IPS-NIHi7 (cell line): Measurements from ENCODE around the gene ASAP2.

ENCODE experiments used
- DNase-seq: peaks from one replicate; pipeline ENCODE4 v3.0.0; 2012; ENCODE audit warnings: mixed read lengths; ENCODE audit errors: extremely low spot score

The ASAP2 gene

DNA sequence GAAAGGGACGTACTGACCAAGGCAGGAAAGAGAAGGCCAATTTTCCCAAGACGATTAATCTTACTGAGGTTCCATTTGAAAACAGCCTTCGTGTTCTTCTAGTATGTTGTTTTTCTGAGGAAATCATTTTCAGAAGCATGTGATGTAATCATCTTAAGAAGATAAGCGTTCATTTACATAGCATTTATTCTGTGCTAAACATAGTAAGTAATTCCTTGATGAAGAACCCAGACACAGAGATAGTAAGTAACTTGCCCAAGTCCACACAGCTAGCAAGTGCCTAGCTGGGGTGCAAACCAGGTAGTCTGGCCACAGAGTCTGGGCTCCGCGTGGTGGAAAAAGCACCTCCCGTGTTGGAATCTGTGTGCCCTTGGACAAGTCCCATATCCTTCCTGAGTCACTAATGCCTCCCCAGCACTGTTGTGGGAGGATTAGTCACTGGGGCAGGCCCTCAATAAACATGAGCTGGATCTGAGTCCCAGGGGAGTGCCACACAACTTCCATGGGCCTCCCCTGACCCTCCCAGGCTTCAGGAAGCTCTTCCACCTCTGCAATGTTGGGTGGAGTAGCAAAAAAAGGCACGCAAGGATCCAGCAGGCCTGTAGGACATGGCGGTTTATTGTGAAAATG is 26.9 kb upstream of the ASAP2 start:
- DNase-seq, result no peak

DNA sequence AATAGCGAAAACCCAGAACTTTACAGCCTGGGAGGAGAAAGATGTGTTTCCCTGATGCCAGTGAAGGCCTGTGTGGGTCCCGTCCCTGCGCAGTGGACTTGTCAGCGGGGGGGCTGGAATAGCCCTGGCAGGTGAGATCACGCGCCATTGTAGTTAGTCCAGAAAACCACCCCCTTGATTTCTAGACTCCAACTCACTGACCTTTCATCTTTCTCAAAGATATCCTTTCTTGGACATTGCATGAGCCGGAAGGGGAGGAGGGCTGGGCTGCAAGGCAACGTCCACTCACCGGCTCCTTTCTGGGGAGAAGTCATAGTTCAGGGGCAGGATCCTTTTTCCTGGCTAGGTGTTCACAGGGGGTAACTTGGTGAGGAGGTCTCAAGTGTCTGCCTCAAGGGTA is 22.3 kb upstream of the ASAP2 start:
- no peak for DNase-seq

DNA sequence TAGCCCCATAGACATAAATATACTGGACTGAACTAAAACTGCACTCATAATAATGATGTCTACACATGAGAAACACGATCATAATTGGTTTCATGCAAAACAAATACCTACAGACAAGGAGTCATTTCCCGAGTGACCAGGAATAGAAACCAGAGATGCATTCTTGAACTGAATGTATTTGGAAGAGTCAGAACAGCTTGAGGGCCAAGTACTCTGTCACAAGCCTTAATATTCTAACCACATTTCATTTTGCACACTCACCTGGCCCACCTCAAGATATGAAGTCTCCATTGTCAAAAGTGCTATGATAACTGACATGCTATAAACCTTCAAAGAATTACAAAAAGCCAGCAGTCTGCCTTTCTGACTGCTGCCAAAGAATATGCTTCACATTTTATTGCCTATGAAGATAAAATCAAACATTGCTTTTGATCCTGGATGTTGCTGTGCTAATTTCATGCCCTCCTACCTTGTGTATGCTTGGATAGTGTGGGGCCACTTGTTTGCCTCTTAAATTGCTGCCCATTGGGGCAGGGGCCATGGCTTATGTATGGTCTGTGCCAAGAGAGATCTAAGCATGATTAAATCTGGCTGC is 18.9 kb upstream of the ASAP2 start:
- DNase-seq, result no peak

DNA sequence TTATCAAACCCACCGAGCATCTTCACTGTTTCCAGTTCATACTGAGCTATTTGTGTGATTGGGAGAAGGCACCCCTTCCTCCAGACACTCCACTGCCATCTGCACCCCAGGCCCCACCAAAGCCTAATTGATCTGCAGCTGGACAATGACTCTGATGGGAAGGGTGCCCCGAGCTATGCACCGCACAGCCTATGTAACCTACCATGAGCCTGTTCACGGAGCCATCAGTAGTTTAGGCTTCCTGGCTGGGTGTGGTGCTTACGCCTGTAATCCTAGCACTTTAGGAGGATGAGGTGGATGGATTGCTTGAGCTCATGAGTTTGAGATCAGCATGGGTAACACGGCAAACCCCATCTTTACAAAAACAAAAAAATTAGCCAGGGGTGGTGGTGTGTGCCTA is 17.8 kb upstream of the ASAP2 start:
- no peak for DNase-seq

DNA sequence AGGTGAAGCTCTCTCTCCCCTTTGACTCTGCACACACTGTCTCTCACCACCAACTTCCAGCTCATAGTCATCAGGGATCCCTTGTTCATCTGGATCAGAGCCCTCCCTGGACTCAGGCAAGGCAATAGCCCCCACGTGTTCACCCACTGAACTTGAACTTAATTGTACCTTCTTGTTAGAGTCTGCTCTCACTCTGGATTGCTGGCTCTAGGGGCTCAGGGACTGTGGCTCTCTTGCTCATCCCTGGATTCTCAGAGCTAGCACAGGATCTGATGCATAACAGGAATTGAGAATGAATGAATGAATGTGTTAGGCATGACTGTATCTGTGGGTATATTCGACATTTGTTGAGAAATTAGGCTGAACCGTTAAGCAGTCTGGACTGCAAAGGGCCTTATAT is 16.7 kb upstream of the ASAP2 start:
- no peak for DNase-seq

DNA sequence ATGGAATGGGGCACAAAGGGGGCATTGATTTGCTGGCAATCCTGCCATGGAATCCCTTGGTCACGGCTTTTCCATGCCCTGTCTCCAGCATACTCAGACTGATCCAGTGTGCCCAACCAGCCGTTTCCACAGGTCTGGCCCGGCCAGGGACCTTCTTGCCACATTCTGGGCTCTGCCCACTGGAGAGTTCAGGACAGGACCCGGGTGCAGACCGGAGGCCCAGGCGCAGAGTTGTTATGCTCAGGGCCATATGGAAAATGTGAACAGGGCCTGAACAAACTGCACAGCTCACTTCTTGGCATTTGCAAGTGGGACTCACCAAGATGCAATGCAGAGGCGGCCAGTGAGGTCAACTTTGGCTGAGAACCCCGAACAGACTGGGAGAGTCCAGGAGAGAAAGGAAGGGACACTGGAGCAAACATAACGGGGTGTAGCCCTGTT is 15.6 kb upstream of the ASAP2 start:
- DNase-seq, result peak; percentile 63

DNA sequence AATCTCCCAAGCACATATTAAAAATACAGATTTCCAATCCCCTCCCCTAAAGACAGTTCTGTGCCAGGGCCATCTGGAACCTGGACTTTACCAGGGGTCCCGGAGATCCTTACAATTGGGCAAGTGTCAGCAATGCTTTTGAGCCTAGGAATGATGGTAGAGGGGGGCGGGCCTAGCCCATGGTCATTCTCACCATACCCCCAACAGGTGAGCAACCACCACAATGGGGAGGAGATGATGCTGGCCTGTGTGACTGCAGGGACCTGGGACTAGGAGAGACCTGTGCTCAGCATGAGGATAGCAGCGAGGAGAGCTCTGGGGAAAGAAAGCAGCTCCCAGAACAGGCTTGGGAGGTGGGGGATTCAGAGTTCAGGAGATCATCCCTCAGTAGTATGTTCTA is 13.9 kb upstream of the ASAP2 start:
- no peak for DNase-seq

DNA sequence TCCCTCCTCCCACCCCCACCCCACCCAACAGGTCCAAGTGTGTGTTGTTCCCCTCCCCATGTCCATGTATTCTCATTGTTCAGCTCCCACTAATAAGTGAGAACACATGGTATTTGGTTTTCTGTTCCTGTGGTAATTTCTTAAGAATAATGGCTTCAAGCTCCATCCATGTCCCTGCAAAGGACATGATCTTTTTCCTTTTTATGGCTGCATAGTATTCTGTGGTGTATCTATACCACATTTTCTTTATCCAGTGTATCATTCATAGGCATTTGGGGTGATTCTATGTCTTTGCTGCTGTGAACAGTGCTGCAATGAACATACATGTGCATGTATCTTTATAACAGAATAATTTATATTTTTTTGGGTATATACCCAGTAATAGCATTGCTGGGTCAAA is 12.3 kb upstream of the ASAP2 start:
- DNase-seq, result no peak

DNA sequence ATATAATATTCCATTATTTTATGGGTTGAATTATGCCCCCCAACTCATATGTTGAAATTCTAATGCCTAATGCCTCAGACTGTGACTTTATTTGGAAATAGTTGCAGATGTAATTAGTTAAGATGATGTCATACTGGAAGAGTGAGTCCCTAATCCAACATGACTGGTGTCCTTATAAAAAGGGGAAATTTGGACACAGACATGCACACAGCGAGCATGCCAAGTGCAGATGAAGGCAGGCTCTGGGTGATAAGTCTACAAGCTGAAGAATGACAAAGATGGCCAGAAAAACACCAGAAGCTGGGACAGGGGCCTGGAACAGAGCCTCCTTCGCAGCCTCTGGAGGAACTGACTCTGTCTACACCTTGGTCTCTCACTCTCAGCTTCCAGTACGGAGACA is 10.0 kb upstream of the ASAP2 start:
- DNase-seq, result no peak

DNA sequence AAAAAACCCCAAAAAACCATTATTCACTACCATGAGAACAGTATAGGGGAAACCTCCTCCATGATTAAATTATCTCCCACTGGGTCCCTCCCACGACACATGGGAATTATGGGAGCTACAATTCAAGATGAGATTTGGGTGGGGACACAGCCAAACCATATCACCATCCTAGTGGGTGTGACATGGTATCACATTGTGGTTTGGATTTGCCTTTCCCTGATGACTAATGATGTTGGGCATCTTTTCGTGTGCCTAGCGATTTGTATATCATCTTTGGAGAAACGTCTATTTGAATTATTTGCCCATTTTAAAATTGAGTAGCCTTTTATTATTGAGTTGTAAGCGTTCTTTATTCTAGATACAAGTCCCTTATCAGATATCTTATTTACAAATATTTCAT is 8.7 kb upstream of the ASAP2 start:
- no peak for DNase-seq

DNA sequence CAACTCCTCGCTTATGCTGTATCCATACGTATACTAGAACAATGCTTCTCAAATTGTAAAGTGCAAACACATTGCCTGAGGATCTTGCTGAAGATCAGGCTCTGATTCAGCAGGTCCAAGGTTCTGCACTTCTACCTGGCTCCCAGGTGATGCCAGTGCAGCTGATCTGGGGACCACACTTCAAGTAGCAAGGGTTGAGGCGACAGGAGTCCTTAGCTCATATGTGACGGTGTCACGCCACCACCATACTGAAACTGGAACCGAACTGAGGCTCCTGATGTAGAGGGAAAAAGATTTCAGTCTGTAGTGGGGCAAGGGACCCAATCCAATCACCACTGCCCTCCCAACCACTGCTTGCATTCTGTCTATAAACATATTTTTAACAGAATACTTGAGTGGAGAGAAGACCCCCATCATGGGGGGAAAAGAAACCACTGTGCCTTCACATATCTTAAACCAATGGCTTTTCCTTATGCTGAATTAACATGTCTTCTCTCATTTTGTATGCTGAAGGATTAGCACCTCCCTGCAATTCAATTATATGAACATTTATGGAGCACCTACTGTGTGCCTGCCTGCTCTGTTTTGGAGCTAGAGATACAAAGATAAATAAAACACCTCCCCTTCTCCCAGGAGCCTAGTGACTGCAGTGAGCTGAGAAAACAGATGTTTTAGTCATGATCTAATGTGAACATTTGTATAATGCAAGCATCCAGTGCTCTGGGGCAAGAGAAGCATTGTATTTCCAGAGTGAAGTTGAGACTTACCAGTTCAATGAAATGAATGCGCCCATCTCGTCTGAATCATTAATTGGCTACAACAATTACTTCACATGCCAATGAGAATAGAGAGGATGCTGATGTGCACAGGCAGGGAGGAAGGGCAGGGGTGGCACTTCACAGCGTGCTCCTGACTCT is 6.6 kb upstream of the ASAP2 start:
- no peak for DNase-seq

DNA sequence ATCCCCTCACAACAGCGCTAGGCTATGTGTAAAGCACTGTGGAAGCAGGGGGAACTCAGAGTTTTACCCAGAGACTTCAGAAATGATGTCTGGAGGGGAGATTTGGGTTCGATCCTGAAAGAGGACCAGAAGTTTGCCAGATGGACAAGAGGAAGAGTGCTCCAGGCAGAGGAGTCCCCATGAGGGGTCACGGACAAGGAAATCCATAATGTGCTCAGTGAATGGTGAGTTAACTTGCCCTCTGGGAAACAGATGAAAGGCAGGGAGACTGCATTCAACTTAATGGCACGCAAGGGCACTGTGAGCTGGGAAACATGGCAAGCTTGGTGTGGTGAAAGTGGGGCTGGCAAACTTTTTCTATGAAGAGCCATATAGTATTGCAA is 6.0 kb upstream of the ASAP2 start:
- DNase-seq, result no peak

DNA sequence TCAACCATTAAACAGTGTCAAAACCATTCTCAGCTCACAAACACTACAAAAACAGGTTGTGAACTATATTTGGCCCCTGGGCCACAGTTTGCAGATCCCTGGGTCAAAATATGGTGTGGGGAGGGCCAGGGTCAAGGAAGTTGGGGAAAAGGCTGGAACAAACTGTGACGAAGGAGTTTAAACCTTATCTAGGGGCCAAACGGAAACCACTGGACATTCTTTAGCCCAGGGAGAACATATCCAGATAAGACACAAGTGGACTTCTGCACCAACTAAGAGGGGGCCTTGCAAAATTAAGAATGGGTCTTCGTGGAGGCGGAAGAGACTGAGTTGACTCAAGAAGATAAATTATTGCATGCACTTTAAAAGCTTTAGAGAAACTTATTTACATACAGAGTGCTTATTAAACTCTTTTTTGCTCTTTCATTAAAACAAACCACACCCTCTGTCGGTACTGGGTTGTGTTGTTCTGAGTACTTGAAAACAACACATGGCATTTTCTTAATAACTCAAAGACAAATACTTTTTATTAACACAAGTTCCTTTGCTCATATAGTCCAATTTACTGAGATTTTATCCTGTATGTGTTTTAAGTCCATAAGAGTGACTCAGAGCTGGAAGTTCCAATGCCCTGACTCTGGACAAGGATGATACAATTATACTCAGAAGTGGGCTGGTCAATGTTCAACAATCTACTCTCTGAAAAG is 5.3 kb upstream of the ASAP2 start:
- DNase-seq, result no peak

DNA sequence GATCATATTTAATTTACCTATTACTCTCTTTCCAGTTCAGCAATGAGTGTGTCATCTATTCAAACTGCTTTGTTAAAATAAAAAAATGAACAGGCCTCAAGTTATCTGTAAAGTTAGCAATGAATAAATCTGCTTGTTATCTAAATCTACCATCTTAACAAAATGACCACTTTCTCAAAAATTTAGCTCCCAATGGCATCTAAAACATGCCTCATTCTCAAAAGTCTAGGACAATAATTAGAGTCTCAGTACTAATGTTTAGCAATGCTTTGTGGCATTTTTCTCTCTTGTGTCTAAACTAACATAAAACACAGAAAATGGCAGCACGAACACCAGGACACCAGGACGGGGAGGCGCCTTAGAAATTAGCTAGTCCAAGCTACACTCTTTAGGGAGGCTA is 3.6 kb upstream of the ASAP2 start:
- no peak for DNase-seq

DNA sequence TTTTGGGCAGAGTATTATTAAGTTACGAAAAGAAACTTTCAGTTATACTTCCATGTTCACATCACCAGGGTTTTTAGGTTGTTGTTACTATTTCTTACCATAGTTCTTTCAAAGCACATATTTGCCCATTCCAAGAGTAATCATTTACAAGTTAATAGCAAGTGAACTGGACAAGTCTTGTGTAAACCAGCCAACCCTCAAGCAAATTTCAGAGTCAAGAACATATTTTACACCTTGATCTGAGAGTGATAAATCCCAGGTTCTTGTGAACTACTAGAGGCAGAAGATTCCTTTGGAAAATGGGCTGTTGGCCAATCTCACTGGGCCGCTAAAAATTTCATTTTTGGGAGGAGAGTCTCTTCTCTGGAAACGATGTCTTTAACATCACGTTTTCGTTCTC is 2.7 kb upstream of the ASAP2 start:
- DNase-seq, result no peak

DNA sequence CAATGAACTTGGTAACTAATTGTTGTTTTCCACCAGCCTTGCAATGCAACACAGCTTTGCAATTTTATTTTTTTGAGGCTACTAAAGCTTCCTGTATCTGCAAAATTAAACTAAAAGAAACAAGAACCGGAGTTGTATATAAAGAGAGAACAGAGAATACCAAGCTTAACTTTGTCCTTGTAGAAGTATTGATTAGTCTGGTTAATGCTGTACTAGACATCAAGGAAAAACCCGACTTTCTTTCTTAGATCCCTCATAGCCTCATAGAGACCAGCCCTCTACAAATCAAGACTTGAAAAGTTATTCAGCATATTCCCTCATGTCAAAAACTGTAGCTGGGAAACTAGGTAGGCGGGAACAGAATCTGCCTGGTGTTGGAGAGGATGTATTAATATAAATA is 1.7 kb upstream of the ASAP2 start:
- DNase-seq, result no peak

DNA sequence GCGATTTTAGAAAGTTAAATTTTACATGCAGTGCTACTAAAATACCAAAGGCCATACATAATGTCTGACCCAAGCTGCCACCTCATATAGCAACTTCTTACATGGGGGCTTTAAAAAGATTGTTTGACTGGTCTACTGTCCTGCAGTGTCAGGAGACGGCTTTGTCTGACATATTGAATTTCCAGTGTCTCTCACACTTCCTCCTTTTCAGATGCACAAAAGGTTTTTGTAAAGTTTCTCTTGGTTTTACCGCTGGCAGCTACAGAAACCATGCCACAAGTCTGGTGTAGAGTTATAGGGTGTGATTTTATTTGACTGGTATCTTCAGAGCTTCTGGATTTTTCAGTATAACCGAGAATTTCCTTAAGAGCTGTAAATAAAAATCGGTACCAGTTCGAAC is 1.1 kb upstream of the ASAP2 start:
- DNase-seq, result no peak

DNA sequence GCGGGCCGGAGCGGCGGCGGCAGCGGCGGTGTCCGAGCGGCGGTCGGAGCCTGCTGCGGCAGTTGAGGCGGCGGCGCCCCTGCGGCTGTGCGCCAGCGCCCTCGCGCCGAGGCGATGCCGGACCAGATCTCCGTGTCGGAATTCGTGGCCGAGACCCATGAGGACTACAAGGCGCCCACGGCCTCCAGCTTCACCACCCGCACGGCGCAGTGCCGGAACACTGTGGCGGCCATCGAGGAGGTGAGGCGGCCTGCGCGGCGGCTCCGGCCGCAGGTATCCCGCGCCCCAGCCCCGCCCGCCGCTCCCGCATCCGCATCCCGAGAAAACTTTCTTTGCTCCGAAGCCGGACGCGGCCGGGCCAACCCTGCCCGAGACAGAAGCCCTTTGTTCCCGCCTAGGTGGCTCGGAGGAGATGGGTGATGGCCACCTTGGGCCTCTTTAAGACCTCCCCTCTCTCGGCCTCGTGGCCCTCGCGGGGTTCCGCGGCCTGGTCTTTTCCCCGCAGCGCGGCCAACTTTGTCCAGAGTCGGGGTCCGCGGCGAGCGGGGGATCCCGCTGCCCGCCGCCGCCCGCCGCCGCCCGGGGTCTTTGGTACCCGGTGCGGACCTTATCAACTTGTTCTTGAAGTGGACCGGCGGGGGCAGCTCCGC is 504 bp downstream of the ASAP2 start:
- DNase-seq, result no peak

DNA sequence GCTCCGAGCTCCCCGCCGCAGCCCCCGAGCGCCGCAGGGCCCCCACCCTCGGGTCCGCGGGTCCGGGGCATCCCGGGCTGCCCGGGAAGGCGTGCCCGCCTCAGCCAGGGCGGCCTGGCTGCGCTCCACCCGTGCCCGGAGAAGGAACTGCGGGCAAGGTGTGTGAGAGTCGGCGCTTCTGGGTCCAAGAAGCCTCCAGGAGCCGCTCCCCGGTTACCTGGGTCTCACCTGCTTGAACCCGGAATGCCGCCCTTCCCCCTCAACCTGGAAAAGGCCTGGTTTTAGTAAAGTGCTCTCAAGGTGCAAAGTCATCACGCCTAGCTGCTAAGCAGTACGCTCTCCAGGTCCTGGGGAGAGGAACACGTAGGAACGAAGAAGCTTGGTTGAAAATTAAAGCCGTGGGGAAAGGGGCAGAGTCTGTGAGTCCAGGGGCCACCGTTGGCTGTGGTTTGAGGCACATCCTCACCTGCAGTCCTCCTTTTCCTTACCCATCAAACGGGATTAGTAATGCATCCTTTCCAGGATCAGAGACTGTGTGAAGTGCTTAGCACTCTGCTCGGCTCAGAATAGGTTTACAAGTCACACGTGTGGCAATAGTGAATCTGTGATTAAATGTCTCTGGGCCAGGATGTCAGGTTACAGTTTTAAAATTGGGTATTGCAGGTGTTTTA is 1.2 kb downstream of the ASAP2 start:
- peak; percentile 43 for DNase-seq

DNA sequence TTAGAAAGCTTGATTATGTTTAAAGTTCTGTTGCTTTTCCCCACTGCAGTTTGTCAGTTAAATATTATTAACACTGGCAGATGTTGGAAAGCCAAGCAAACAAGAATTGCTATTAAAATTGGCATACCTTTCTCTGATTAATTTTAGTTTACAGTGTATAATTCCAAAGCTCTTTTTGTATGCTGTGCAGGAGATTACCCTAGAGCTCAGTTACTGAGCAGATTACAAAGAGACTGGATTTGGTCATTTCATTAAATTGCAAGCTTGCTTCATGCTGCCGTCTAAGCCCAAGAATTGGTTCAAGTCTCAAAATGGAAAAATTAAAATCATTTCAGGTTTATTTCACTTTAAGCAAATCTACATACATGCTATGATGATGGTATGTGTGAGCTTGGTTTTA is 2.3 kb downstream of the ASAP2 start:
- no peak for DNase-seq

DNA sequence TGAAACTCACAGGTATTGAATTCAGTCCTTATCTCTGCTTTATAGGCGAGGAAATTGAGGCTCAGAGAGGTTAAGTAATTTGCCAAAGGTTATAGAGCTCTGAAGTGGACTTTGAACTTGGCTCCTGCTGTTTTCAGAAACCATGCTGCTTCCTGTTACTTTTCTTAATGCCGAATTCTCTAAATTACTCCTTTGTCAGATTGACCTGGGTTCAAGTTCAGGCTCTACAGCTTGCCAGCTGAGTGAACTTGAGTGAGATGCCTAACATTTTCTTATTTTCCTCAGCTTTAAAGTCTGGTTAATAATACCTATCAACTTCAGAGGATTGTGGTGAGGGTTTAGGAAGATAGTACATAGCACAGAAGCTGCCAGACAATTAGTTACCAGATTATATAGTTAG is 3.4 kb downstream of the ASAP2 start:
- no peak for DNase-seq
